Activated CD4-positive, CD25-positive, alpha-beta regulatory T cell (primary cell): ENCODE measurements around the gene GALNT2.

Experiments used
- DNase-seq, 4 experiments: peaks; one replicate each; lab custom pipeline; 2025; lab: John Stamatoyannopoulos, UW

The GALNT2 gene

DNA sequence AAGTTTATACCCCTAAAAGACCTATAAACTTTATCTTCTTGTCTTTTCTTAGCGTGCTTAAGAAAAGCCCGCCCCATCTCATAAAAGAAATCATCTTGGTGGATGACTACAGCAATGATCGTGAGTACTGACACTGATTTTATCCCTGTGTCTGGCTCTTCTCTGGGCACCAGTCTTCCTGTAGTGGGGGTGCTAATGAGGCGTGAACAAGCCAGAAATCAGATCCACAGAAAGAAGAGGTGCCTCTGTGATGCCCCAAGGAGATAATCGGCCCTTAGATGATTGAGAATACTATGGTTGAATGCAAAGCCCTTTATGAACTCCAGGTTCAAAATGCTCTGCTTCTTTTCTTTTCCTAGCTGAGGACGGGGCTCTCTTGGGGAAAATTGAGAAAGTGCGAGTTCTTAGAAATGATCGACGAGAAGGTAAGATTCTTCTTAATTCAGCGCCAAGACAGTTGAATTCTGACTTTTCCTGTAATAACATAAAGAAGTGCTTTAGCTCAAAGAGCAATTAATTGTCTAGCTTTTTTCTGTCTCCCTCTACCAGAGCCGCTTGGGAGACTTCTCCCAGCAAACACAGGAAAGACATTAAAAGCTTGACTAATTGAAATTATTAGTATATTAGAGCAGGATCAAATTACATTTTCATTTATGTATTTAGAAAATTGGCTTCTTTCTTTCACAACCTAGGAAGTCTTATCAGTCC, 169.4 kb downstream of the GALNT2 start:
- no peak for DNase-seq

DNA sequence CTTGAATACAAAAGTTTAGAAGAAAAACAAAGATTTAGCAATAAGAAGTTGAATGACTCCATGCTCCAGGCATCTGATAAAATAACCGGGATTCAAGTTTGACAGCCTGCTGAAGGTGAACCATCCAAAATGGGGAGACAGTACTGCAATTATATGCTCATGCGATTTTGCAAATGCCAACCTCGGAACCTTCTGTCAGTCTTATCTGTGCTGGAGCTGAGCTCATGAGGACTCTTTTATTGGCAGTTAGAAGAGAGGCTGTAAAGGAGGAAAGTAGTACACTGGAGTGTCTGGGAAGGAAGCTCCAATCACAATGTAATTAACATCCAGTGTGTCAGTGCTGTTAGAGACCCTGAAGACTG, 170.0 kb downstream of the GALNT2 start:
- DNase-seq, result no peak

DNA sequence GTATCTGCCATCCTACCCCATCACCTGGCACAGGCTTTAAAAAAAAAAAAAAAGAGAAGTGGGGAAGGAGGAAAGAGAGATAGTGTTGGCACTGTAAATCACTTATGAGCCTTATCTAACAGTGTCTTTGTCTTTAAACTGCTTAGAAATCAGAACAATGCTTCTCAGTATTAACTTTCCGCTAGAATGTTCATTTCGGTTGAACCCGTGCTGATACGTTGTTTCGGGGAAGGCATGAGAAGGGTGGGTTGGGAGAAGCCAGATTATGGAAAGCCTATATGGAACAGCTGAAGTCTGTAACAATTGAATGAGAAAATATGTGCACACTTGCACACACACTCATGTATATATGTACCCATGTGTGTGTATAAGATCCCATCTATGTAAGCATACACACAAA, 170.8 kb downstream of the GALNT2 start:
- no peak for DNase-seq

DNA sequence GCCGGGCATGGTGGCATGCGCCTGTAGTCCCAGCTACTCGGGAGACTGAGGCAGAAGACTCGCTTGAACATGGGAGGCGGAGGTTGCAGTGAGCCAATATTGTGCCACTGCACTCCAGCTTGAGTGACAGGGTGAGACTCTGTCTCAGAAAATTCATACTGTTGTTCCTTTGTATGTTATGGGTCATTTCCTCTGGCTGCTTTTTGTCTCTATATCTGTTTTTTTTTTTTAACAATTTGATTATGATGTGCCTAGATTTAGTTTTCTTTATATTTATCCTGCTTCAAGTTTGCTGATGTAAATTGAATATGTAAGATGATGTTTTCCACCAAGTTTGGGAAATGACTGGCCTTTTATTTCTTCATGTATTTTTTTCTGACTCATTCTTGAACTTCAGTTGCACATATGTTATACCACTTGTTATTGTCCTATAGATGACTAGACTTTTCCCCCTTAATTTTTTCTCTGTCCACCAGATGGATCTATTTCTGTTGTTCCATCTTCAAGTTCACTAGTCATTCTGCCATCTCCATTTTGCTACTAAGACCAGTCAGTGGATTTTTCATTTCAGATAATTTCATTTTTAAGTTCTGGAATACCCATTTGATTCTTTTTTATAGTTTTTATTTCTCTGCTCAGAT, 173.5 kb downstream of the GALNT2 start:
- DNase-seq, result no peak

DNA sequence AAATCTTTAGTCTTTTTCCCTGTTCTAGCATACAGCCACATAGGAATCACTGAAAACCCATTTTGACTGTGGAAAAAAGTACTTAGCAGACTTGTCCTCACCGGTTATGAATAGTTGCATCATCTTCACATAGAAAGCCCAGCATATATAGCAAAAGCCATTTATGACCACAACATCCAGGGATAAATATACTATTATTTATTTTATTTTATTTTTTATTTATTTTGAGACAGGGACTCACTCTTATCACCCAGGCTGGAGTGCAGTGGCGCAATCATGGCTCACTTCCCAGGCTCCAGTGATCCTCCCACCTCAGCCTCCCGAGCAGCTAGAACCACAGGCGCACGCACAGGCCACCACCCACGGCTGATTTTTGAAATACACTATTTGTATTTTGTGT, 175.3 kb downstream of the GALNT2 start:
- no peak for DNase-seq

DNA sequence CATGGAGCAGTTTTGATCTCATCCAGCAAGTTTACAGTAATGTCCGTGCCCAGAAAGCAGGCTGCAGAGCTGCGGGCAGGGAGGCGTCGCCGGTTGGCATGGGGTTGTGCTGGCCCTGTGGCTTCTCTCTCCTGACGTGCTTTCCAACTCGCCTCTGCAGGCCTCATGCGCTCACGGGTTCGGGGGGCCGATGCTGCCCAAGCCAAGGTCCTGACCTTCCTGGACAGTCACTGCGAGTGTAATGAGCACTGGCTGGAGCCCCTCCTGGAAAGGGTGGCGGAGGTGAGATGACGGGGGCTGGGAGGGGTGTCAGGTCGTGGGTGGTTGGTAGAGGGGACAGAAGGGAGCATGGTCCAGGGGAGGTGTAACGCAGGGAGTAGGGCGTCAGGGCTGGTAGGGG, 176.1 kb downstream of the GALNT2 start:
- no peak for DNase-seq

DNA sequence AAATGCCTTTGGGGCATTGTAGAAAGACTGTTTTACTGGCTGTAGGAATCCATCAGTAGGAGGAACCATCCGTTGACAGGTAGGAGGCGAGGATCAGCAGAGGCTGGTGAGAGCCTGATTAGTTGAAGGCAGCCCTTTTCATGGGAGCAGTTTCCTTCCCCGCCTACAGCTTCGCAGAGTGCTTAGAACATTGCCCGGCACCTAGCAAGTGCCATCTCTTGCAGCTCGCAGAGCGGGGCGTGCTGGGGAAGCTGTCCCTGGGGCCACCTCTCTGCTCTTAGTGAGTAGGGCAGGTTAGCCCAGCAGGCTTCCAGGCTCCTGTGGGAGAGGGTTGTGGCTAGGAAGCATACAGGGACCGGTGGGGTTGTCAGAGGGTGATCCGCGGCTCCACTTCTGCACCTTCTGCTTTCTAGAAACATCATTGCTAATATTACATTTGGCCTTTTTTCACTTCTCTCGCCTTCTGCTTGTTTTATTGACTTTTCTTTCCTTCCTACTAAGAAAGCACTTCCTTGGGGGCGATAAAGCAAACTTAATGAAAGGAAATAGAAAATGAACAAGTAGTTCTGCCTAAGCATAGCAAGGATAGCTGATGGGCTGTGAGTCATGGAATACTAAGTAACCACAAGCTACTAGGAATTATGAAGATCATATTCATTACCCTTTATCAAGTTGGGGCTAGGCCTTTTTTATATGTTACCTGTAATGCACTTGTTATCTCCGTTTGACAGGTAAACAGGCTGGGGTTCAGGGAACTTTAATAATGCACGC, 176.7 kb downstream of the GALNT2 start:
- no peak for DNase-seq

DNA sequence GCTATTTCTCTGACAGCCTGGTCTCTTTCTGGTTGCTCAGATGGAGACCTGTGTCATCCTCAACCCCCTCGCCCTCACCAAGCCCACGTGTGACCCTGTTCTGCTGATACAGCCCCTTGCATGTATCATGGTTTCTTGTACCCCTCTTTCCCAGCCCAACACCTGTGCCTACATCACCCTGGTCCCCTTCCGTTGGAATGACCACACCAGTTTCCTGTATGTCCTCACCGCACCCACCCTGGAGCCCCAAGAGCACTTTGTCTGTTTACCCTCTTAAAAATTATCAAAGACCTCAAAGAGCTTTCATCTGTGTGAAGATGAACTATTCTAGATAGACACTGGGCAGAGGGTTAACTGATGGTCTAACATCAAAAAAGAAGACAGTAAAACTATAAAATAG, 179.5 kb downstream of the GALNT2 start:
- no peak for DNase-seq

DNA sequence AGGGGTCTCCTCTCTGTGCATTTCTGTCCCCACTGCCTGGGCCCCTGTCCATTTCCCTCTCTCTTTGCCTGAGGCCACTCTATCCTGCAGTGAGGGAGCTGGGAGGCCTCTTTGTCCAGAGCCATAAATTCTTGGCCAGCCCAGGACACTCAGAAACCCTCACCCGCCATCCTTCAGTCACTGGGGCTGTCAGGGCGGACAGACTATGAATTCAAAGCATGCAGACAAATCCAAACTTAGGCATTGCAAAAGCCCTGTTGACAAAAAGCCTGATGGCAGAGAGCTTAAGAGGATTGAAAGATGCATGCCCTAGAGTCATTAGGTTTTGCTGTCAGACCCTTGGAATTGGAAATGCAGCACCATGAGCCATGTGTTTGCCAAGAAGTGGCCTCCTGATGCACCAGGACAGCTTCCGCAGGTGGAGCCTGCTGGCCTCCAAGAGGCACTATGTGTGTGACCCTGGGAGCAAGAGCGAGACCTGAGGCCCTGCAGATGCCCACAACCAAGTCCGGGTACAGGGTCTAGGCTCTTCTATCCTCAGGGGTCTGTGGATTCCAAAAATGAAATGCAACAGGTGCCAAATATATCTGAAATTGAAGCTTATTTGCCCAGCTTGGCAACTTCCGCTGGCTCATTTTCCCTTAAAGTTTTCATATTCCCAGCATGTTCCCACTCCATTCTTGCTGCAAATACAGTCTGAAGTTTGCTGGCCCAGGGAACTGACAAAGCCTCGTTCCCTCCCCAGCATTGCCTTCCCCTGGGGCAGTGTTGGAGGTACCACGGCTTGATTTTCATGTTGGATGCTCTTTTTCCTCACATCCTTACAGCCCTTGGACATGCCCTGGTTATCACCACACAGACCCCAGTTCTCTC, 181.2 kb downstream of the GALNT2 start:
- DNase-seq, result no peak

DNA sequence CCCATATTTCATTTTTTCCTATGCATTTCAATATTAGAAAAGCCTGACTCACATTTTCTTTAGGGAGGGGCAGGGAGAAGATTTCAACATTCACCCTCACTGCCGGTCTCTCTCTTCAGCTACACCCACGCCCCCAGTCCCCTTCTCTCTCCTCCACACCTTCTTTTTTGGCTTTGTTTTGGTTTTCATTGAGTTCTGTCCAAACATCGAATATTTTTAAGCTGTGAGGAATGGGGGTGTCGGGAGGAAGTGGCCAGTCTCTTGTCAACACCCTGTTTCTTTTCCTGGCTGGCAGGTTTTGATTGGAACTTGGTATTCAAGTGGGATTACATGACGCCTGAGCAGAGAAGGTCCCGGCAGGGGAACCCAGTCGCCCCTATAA, 181.8 kb downstream of the GALNT2 start:
- no peak for DNase-seq

DNA sequence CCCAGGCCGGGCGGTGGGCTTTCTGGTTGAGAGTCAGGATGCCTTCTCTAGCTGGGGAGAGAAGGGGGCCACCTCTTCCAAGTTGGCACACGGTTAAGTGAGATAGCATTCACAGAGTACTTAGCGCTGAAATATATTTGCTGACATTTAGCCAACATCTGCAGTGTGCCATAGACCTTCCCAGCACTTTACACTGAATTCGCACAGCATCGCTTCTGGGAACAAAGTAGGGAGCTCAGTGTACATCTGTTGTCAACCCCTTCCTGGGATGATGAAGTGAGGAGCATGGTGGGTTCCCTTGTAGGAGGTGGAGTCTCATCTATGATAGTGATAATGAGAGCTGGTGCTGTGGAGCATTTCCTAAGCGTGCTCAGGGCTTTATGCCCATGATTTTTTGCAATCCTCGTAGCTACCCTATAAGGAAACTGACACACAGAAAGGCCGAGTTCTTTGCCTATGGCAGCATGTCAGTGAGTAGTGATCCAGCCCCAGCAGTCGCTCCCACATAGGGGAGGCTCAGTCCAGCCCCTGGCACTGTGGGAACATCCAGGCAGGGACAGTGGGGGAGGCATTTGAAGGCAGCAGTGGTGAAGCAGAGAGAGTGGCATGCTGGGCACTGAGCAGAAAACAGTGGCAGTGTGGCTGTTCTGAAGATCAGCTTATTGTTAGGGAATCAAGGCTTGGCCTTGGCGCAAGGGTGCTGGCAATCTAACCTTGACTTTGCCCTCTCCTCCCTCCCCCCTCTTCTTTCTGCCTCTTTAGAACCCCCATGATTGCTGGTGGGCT, 182.8 kb downstream of the GALNT2 start:
- no peak for DNase-seq

DNA sequence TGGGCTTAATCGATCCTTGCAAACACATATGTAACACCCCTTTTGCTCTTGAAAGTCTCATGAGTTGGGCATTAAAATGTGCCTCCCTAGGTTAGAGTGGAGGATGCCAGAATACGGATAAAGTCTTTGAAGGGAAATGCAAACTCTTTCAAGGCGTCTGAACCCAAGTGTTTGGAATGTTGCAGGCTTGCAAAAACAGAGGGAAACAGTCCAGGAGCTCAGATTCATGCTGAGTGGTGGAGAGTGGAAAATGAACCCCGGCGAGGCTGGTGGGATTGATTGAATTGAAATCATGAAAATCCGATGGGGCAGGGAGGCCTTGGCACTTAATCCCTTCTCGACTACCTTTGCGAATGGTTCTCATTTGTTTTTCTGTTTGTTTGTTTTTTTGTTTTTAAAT, 183.6 kb downstream of the GALNT2 start:
- DNase-seq, result no peak

DNA sequence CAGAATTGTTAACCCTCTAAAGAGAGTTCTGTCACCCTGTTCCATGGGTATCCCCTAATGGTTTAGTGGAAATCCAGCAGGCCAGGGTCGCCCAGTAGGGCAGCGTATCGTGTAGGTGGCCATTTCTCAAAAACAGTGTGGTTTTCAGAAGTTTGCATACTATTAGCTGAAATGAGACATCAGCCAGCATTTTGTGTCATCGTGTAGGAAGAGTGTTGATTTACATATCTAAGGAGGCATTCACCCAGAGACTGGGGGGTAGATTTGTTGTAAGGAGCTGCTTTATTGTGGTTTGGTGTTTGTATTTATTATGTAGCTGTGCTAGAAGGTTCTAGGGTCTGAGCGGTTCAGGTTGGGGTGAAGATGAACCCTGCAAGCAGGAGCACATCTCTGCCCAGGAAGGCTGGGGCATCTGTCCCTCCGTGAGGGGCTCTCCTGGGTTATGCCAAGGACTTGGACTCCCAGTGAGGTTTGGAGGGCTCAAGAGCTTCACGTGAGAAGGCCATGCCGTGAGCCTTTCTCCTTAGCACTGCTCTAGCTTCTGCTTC, 184.7 kb downstream of the GALNT2 start:
- no peak for DNase-seq

DNA sequence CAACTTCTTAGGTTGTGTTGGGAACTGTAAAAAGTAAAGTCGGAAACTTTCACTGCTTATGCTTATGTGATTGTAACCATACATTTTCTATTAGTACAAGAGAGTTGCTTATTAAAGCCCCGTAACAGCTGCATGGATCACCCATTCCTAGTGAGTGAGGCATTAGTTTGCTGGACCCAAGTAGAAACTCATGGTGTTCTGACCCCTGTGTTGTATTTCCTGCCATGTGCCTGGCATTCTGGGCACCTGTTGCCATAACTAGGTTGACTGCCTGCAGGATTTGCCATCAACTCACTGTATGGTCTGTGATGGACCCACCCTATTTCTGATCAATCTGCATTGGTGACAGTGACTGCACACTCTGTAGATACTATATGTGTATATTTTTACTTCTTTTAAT, 186.1 kb downstream of the GALNT2 start:
- DNase-seq, result no peak

DNA sequence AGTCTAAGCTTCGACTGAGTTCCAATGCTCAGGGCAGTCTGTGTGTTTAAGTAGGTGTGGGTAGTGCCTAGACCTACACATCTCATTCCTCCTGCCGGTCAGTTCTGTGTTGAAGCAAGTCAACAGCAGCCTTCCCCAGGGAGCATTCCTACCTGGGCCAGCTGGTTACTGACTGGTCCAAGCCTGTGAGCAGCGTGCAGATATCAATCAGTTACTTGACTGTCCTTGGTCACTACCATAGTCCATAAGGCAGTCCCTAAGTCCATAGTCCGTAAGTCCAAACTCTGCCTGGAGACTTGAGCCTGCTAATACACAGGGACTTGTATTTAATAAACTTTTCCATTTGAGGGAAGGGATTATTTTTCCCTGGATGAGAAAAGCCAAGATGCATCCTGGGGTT, 187.2 kb downstream of the GALNT2 start:
- DNase-seq, result no peak

DNA sequence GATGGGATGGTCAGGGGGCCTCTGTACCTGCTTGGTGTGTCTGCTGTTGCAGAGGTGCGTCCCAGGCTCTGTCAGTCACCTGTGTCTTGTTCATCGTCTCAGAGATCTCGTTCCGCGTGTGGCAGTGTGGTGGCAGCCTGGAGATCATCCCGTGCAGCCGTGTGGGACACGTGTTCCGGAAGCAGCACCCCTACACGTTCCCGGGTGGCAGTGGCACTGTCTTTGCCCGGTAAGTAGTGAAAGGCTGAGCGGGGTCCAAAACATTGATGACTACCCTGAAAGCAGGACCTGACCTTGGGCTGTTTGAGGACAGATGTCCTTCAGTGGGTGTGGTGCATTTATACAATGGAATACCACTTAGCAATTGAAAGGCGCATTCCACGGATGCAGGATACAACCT, 188.1 kb downstream of the GALNT2 start:
- no peak for DNase-seq

DNA sequence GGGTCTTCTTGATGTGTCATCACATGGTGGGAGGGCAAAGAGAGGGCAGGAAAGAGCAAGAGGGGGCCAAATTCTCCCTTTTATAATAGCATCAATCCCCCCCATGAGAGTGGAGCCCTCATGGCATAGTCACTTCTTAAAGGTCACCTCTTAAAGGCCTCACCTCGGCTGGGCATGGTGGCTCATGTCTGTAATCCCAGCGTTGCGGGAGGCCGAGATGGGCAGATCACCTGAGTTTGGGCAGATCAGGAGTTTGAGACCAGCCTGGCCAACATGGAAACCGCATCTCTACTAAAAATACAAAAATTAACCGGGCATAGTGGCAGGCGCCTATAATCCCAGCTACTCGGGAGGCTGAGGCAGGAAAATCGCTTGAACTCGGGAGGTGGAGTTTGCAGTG, 189.0 kb downstream of the GALNT2 start:
- no peak for DNase-seq

DNA sequence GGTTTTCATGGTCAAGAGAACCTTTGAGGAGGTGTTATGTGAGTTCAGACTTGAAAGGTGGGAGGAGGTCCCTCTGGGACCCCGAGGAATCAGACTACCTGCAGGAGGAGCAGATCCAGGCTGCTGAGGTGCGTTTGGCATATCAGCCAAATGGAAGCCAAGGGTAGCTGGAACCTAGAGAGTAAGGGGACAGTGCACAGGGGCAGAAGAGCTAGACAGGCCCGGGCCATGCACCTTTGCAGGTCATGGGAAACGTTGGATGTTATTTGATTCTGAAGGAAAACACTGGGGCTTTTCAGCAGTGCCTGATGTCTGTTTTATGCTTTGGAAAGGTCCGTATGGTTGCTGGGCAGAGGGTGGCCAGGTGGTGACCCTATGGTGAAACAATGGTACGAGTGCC, 189.9 kb downstream of the GALNT2 start:
- no peak for DNase-seq

DNA sequence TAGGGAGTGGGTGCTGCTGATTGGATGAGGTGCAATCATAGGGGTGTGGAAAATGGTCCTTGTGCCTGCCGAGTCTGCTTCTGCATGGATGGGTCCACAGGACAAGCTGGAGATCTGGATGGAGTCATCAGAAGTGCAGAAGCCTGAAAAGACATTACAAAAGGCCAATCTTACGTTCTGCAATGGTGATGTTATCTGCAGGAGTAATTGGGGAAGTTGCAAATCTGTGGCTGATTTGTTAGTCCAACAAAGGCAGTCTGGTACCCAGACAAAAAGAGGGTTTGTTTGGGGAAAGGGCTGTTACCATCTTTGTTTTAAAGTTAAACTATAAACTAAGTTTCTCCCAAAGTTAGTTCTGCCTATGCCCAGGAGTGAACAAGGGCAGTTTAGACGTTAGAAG, 192.6 kb downstream of the GALNT2 start:
- no peak for DNase-seq

DNA sequence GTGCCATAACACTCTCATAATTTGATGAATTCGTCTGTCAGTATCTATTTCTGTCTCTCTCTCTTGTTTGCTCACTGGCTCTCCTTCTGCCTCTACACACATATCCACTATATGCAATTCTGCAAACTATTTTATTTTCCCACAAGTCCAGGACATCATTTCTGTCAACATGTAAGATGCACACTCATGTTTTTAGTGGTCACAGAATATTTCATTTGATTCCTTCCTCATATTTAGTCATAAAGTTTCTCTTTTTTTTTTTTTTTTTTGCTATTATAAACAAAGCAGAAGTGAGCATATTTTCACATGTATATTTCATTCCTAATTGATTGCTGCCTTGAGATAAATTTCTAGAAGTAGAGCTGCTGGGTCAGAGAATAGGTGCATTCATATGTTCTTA, 193.8 kb downstream of the GALNT2 start:
- no peak for DNase-seq

DNA sequence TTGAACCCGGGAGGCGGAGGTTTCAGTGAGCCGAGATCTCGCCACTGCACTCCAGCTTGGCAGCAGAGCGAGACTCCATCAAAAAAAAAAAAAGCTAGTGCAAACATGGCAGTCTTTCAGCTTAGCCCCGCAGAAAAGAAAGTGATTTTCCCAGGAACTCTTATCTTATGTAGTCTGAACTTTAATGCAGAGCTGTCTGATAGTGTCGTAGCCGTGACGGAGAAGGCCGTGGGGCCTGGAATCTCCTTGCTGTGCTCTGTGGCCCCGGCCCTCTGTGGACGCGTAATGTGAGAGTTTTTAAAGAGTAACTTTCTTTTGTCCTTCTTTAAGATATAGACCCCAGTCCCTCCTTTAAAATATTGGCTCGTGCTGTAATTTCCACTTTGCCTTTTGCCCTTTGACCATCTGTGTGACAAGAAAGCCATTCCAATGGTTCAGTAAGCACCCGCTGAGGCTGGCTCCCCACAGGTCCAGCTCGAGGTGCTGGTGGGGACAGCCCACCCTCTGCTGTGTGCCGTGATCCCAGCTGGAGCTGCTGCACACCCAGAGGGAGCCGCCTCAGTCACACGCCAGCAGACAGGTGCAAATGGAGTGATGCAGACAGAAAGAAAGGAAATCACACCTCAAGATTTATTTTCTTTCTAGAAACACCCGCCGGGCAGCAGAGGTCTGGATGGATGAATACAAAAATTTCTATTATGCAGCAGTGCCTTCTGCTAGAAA, 195.1 kb downstream of the GALNT2 start:
- DNase-seq, result no peak
